SK-N-SH (cell line): ENCODE results near the gene CD72.
"Not testable (repeated sequence)": the region's sequence is repeated elsewhere in the genome, so short reads cannot be mapped to it uniquely, and the experiment has no call there.

Experiments
- CTCF ChIP-seq: fragments of 200-600 bp; sonication (generic); IDR thresholded peaks from 2 replicates; pipeline ENCODE4 v1.6.1; 2017; ENCODE audit warnings: antibody characterized with exemption, mild to moderate bottlenecking, moderate library complexity
- TCF12 ChIP-seq: IDR thresholded peaks from 2 replicates; pipeline ENCODE4 v1.4.0; 2012
- USF1 ChIP-seq: IDR thresholded peaks from 2 replicates; pipeline ENCODE4 v1.4.0; 2012; ENCODE audit warnings: low read depth, borderline replicate concordance
- YY1 ChIP-seq: IDR thresholded peaks from 2 replicates; pipeline ENCODE4 v1.4.0; 2012; ENCODE audit warnings: low read depth, mild to moderate bottlenecking

- not testable (repeated sequence) for TF ChIP-seq YY1, CTCF, TCF12, USF1
Observed at GRCh38 chr9:35639225-35639624, 21.0 kb upstream of the CD72 start.
